ENCODE results near the gene RAP1B.

The RAP1B gene

DNA sequence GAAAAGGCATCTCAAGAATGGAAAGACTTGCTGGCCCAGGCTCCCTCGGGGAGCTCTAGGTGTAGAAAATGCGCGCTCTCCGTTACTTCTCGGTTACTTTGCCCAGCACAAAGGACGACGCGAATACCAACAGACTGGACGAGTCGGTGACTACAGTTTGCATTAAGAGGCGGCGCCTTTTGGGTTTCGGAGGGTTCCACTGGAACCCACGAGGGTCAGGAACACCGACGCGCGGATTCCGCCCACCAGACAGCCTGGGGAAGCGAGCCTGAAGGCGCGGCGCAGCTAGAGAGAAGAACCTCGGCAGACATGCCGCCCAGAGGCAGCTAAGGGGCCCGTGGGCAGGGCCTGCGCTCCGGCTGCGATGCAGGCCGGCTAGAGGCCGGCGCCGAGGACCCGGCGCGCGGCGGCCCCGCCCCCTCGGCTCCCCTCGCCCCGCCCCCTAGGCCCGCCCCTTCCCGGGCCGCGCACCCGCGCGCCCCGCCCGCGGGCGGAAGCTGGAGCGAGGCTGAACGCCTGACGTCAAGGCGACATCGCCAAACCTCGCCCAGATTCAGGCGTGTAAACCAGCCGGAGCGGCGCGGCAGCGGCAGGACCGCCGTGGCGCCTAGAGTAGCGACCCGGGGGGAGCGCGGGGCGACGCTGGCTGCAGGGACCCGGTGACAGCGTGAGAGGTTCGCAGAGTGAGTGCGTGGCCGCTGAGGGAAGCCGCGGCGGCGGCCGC is at the start of gene RAP1B:
TSS of gene RAP1B (plus strand) at position 530 of the 724 bp plus-strand sequence. CDS start 37,826 bp downstream, outside the sequence.
- TF ChIP-seq CTCF (IDR thresholded peaks at IDR 0.05; ENCODE audit: insufficient read depth, low read length, poor library complexity, severe bottlenecking) = no peak
- Histone ChIP-seq H3K27me3 (replicated peaks; ENCODE audit: control insufficient read depth, insufficient read depth, low read length) (no peaks in the 10 kb centered on the region), H3K36me3 (ENCODE audit: control insufficient read depth, insufficient read depth, low read length) (no peaks in the 10 kb centered on the region), H3K4me3 (replicated peaks; ENCODE audit: low read depth, low read length) (peak within 1 kb of the TSS; percentile 89)
- peak; percentile 89 for DNase-seq (ENCODE audit: extremely low read depth, insufficient read length)

DNA sequence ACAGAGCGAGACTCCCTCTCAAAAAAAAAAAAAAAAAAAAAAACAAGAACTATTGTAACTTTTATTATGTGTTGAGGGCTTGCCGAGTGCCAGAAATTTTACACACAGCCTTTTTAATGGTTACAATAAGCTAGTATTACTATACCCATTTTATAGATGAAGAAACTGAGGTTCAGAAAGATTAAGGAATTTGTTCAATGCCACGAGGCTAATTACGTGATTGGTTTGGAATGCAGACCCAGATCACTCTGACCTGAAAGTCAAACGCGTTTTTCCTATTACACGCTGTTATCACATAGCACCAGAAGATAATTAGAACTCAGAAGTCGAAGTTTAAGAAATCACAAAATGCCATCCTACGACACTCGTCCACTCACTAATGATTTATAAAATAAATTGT is 48.9 kb upstream of the RAP1B start:
- Histone ChIP-seq H3K27me3 (replicated peaks; ENCODE audit: control insufficient read depth, insufficient read depth, low read length) (no peaks in the 10 kb centered on the region), H3K4me3 (replicated peaks; ENCODE audit: low read depth, low read length) (no peak overlapping the region), H3K36me3 (ENCODE audit: control insufficient read depth, insufficient read depth, low read length) (no peaks in the 10 kb centered on the region)
- no peak for DNase-seq (ENCODE audit: extremely low read depth, insufficient read length)
- TF ChIP-seq CTCF (IDR thresholded peaks at IDR 0.05; ENCODE audit: insufficient read depth, low read length, poor library complexity, severe bottlenecking) = no peak

GRCh38 chr12:68564166-68564565 is 46.5 kb upstream of the RAP1B start:
- DNase-seq (ENCODE audit: extremely low read depth, insufficient read length) = no peak
- H3K36me3 ChIP-seq (ENCODE audit: control insufficient read depth, insufficient read depth, low read length) = no peaks in the 10 kb centered on the region
- no peak for TF ChIP-seq CTCF (IDR thresholded peaks at IDR 0.05; ENCODE audit: insufficient read depth, low read length, poor library complexity, severe bottlenecking)
- H3K27me3 ChIP-seq (replicated peaks; ENCODE audit: control insufficient read depth, insufficient read depth, low read length) = no peaks in the 10 kb centered on the region
- no peak overlapping the region for H3K4me3 ChIP-seq (replicated peaks; ENCODE audit: low read depth, low read length)

DNA sequence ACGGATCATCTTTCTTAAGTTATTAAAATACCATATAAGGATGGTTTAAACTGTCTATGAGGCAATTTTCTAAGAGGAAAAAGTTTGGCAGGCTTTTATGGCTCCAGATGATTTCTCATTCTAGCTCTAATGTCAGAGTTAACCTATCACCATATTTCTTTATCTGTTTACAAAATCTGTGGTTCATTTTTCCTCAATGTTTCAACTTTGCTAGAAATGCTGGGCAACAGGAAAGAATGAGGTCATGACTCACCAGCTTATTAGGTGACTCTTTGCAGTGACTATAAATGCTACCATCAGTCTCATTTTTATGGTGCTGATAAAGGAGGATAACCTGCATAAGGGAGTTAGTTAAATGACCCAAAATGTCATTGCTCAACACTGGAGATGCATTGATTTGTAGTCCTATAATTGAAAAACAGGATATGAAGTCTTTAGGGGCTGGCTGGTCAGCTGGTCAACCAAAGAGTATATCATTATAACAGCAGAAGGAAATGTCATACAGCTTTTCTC is 45.3 kb upstream of the RAP1B start:
- Histone ChIP-seq H3K27me3 (replicated peaks; ENCODE audit: control insufficient read depth, insufficient read depth, low read length) (no peaks in the 10 kb centered on the region), H3K36me3 (ENCODE audit: control insufficient read depth, insufficient read depth, low read length) (no peaks in the 10 kb centered on the region), H3K4me3 (replicated peaks; ENCODE audit: low read depth, low read length) (no peak overlapping the region)
- no peak for TF ChIP-seq CTCF (IDR thresholded peaks at IDR 0.05; ENCODE audit: insufficient read depth, low read length, poor library complexity, severe bottlenecking)
- DNase-seq (ENCODE audit: extremely low read depth, insufficient read length) = no peak

GRCh38 chr12:68568922-68569569 is 41.7 kb upstream of the RAP1B start:
- no peaks in the 10 kb centered on the region for H3K27me3 ChIP-seq (replicated peaks; ENCODE audit: control insufficient read depth, insufficient read depth, low read length)
- DNase-seq (ENCODE audit: extremely low read depth, insufficient read length) = no peak
- H3K36me3 ChIP-seq (ENCODE audit: control insufficient read depth, insufficient read depth, low read length) = no peaks in the 10 kb centered on the region
- H3K4me3 ChIP-seq (replicated peaks; ENCODE audit: low read depth, low read length) = no peak overlapping the region
- TF ChIP-seq CTCF (IDR thresholded peaks at IDR 0.05; ENCODE audit: insufficient read depth, low read length, poor library complexity, severe bottlenecking) = no peak
